Stimulated activated CD4-positive, alpha-beta T cell treated with anti-CD3 and anti-CD28 coated beads, Interleukin-1b, Interleukin-23, amount 100 ng/mL, for 1 hour (primary cell): ENCODE data around the gene TSR3.

Experiments
- DNase-seq, 2 donors: peaks; one replicate each; pipeline ENCODE4 v3.0.0-alpha.2; 2020; ENCODE audit warnings: low read depth in 2 of 2

The TSR3 gene

DNA sequence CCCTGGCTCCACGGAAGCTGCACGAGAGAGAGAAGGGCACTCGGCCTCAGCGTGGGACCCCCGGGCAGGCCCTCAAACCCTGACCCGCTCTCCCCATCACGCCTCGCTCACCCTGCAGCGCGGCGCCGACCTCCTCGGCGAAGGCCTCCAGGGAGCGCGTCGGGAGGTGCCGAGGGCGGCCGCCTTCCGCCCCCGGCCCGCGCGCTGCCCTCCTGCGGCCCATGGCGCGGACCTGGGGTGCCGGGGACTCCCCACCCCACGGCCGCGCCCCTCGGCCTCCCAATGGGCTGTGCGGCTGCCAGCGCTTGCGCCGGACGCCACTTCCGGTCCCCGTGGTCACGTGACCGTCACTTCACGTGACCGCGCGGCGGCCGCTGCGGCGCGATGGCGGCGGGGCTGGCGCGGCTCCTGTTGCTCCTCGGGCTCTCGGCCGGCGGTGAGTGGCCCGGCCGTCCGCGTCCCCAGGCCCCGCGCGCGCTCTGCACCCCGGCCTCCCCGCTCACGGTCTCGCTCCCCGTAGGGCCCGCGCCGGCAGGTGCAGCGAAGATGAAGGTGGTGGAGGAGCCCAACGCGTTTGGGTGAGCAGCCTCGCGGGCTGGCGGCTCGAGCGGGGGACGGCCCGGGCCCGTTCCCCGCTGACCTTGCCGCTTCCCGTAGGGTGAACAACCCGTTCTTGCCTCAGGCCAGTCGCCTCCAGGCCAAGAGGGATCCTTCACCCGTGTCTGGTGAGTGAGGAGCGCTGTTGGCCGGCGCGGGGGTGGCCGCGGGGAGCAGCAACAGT is at the start of gene TSR3, which contains the start of gene GNPTG:
TSS of gene TSR3 (minus strand) at position 297 of the 781 bp plus-strand sequence. CDS start at position 223, 74 bp downstream.
TSS of gene GNPTG (plus strand) at position 350 of the 781 bp plus-strand sequence. CDS start at position 385, 35 bp downstream.
- peak; percentile 66 to 75 for DNase-seq

- DNase-seq, result no peak
These were observed 49.5 kb upstream of the TSR3 start for GRCh38 chr16:1401061-1401757.

- DNase-seq, result no peak
These were observed 47.3 kb upstream of the TSR3 start for GRCh38 chr16:1398826-1399581.

DNA sequence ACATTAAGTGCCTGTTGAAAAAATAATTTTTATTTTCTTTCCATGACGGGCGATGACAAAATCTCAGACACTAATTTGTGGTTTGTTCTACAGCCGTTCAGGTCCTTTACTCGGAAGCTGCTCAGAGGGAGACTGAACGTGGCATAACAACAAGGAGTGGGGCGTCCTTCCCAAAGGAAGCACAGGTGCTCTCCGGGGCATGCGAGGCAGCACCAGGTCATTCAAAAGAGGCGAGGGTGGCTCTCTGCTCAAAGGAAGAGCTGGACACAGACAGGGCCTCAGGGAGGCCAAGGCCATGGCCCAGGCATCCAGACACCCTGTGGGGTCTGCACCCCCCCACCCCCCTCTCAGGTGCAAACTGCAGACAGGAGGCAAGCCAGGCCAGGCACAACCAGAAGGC is 46.7 kb upstream of the TSR3 start:
- DNase-seq, result no peak

- no peak for DNase-seq
These were observed 46.1 kb upstream of the TSR3 start for GRCh38 chr16:1397779-1398178.

DNA sequence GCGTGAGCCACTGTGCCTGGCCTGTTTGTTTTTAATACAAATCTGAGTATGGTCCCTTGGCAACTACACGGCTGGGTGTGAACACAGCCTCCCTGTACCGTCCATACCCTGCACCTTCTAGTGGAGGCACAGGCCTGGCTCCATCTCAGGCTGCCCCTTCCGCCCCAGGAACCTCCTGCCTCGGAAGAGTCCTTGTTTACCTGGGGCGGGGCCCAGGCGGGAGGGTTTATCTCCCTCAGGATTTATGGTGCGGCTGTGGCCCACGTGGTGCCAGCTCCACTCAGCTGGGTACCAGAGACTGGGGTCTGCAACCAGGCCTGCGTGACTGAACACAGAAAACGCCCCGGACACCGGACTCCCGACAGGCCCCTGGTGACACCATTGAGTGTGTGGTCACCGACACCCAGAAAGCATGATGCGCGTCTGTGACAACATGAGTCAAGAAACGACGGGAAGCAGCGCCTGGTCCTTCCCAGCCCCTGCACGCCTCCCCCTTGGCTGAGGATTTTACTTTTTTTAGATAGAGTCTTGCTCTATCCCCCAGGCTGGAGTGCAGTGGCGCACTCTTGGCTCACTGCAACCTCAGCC is 43.9 kb upstream of the TSR3 start:
- DNase-seq, result no peak

GRCh38 chr16:1394367-1394951 is 42.8 kb upstream of the TSR3 start:
- no peak for DNase-seq

GRCh38 chr16:1393613-1394176 is 42.0 kb upstream of the TSR3 start:
- DNase-seq, result no peak

GRCh38 chr16:1392826-1393225 is 41.1 kb upstream of the TSR3 start:
- DNase-seq, result no peak

- no peak for DNase-seq
These were observed 38.6 kb upstream of the TSR3 start for GRCh38 chr16:1390239-1390779.

- no peak for DNase-seq
These were observed 38.1 kb upstream of the TSR3 start for GRCh38 chr16:1389762-1390161.

DNA sequence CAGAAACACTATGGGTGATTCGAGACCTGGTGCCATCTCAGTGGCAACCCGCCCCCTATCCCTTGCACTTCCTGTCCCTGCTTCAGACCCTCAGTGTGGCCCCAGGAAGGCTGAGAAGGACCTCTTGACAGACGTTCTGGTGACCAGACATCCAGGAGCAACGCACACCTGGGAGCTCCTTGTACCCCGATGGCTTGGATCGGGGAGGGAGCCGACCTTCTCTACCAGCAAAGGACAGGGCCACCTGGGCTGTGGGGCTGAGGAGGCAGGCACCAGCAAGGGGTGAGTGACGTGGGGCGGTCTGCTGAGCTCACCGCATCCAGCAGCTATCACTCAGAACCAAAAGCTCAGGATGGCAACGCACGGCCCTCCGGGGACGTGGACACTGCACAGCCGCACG is 35.7 kb upstream of the TSR3 start:
- DNase-seq, result no peak

- no peak for DNase-seq
These were observed 33.6 kb upstream of the TSR3 start for GRCh38 chr16:1385232-1385631.

DNA sequence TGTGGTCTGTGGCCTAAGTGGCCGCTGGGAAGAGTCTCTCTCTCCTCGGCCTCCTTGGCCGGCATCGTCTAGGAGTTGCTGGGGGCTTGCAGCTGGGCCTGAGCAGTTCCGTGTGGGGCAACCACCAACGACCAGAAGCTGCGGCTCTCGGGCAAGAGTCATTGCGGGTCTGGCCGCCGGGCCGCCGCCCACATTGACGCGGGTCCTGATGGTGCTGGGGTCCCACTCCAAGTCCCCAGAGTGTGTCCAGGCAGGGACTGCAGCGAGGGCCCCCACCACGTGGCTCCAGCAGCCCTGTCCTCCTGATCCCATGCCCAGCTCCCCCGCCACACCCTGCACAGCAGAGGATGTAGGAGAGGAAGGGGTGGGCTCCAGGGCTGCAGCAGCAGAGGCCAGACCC is 31.9 kb upstream of the TSR3 start:
- DNase-seq, result no peak

- no peak for DNase-seq
These were observed 30.1 kb upstream of the TSR3 start for GRCh38 chr16:1381612-1382406.

DNA sequence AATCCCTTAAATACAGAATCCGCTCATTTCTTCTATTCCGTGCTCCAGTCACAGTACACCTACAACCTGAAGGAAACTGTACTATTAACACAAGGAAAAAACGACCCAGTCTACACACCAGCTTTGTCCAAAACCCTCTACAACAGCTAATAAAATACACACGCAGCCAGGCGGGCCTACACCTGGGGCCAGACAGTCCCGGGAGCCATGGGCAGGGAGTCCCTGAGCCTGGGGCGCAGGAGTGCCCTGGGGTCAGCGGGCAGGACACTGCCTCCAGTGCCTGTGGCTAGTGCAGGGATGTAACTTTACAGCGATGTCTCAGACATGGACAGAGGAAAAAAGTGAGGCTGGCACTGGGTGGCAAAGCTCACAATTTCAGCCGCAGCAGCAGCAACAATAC is 28.5 kb upstream of the TSR3 start:
- no peak for DNase-seq

GRCh38 chr16:1379304-1380076 is 27.8 kb upstream of the TSR3 start:
- peak; percentile 23 to 65 for DNase-seq

DNA sequence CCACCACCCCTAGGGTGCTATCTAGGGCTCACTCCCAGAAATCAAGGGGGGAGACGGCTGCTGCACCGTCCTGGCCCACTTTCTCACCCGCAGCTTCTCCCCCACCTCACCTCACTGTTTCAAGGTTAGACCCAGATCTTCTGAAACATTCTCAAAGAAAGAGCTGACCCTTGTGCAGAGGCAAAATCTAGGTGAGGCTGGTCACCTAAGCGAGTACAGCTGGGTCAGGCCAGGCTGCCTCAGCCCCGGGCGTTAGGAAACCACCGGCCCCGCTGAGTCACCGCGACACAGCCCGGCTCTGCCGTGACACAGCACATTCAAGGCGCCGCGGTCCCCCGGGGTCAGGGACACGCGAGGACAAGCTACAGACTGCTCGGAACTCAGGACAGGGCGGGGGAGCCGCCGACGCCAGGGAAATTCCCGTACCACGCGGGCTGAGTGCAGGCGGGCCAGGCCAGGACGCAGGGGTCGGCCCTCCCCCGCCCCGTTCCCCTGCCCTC is 27.2 kb upstream of the TSR3 start:
- DNase-seq, result peak in 1 of 2 donors; percentile 51
